ENCODE data around the gene HMGCR.

The HMGCR gene

GRCh38 chr5:75341934-75342333, 4.9 kb downstream of the HMGCR start:
- DNase-seq: no peak

GRCh38 chr5:75342836-75343235, 5.8 kb downstream of the HMGCR start:
- DNase-seq: no peak

- no peak for DNase-seq
Measured at GRCh38 chr5:75348241-75348640, 11.2 kb downstream of the HMGCR start.

- no peak for DNase-seq
Measured at GRCh38 chr5:75349663-75350062, 12.6 kb downstream of the HMGCR start.

- DNase-seq: no peak
Measured at GRCh38 chr5:75351139-75351926, 14.3 kb downstream of the HMGCR start.

GRCh38 chr5:75355236-75355635, 18.2 kb downstream of the HMGCR start:
- no peak for DNase-seq

- DNase-seq: no peak
Measured at GRCh38 chr5:75356719-75357118, 19.7 kb downstream of the HMGCR start.

- DNase-seq: no peak
Measured at GRCh38 chr5:75358117-75358516, 21.1 kb downstream of the HMGCR start.

- DNase-seq: no peak
Measured at GRCh38 chr5:75361310-75361709, 24.3 kb downstream of the HMGCR start.

- no peak for DNase-seq
Measured at GRCh38 chr5:75362474-75362975, 25.5 kb downstream of the HMGCR start.

- DNase-seq: no peak
Measured at GRCh38 chr5:75363111-75363510, 26.1 kb downstream of the HMGCR start.

GRCh38 chr5:75363726-75364495, 26.9 kb downstream of the HMGCR start:
- DNase-seq: no peak

- DNase-seq: no peak
Measured at GRCh38 chr5:75364571-75365280, 27.7 kb downstream of the HMGCR start.

- no peak for DNase-seq
Measured at GRCh38 chr5:75365740-75366139, 28.7 kb downstream of the HMGCR start.

- no peak for DNase-seq
Measured at GRCh38 chr5:75366787-75367186, 29.8 kb downstream of the HMGCR start.

- no peak for DNase-seq
Measured at GRCh38 chr5:75367401-75367800, 30.4 kb downstream of the HMGCR start.

- no peak for DNase-seq
Measured at GRCh38 chr5:75368391-75368790, 31.4 kb downstream of the HMGCR start.

- no peak for DNase-seq
Measured at GRCh38 chr5:75373862-75374261, 36.8 kb downstream of the HMGCR start.

GRCh38 chr5:75374394-75374814, 37.4 kb downstream of the HMGCR start:
- no peak for DNase-seq

- DNase-seq: no peak
Measured at GRCh38 chr5:75375414-75375813, 38.4 kb downstream of the HMGCR start.

GRCh38 chr5:75380099-75380498, 43.1 kb downstream of the HMGCR start:
- DNase-seq: no peak

- no peak for DNase-seq
Measured at GRCh38 chr5:75381456-75381855, 44.4 kb downstream of the HMGCR start.

GRCh38 chr5:75384218-75384617, 47.2 kb downstream of the HMGCR start:
- no peak for DNase-seq

Measured in NCI-H1436 treated with DMSO at 0.1 percent for 48 hours (cell line).